SU-DHL-6 (cell line): Measurements from ENCODE around the gene RAB31.

Experiments used
- H2AFZ ChIP-seq: fragments of 200-600 bp; sonication (generic); 2 replicates; pipeline ENCODE4 v1.6.1; 2014; ENCODE audit warnings: low read depth, mild to moderate bottlenecking, moderate library complexity, mixed read lengths, antibody characterized with exemption, low read length; ENCODE audit not compliant: severe bottlenecking
- H3F3A ChIP-seq: fragments of 200-600 bp; shearing (Covaris generic); 2 replicates; pipeline ENCODE4 v1.6.0; 2016; ENCODE audit warnings: antibody characterized with exemption, mild to moderate bottlenecking; ENCODE audit not compliant: insufficient read depth
- H3K27ac ChIP-seq: fragments of 200-600 bp; sonication (generic); 2 replicates; pipeline ENCODE4 v1.5.1; 2016; ENCODE audit warnings: low read depth, mild to moderate bottlenecking, low read length, moderate library complexity, mixed read lengths
- H3K27me3 ChIP-seq: fragments of 200-600 bp; sonication (generic), shearing (Covaris generic); 2 replicates; pipeline ENCODE4 v1.6.0; 2014; ENCODE audit warnings: mild to moderate bottlenecking, low read length
- H3K36me3 ChIP-seq: fragments of 200-600 bp; sonication (generic); 2 replicates; pipeline ENCODE4 v1.6.1; 2014; ENCODE audit warnings: mild to moderate bottlenecking, low read length, mixed read lengths
- H3K4me2 ChIP-seq: fragments of 300-600, 200-600 bp; shearing (Covaris generic), sonication (generic); 2 replicates; pipeline ENCODE4 v1.6.0; 2014; ENCODE audit warnings: low read length, low read depth, mild to moderate bottlenecking; ENCODE audit not compliant: poor library complexity, severe bottlenecking
- H3K4me3 ChIP-seq: fragments of 200-600 bp; sonication (generic); 2 replicates; pipeline ENCODE4 v1.5.1; 2014; ENCODE audit warnings: antibody characterized with exemption, low read length, mild to moderate bottlenecking, mixed read lengths; ENCODE audit not compliant: insufficient read depth, poor library complexity, severe bottlenecking
- H3K79me2 ChIP-seq: fragments of 200-600 bp; sonication (generic); 2 replicates; pipeline ENCODE4 v1.6.1; 2014; ENCODE audit warnings: mild to moderate bottlenecking, low read length, moderate library complexity; ENCODE audit not compliant: insufficient read depth
- H3K9ac ChIP-seq: fragments of 200-600 bp; sonication (generic); 2 replicates; pipeline ENCODE4 v1.7.0; 2014; ENCODE audit warnings: mild to moderate bottlenecking, low read length
- H3K9me2 ChIP-seq: fragments of 200-600 bp; sonication (generic); replicated peaks from 2 replicates; pipeline ENCODE4 v1.6.1; 2014; ENCODE audit warnings: low read length; ENCODE audit not compliant: insufficient read depth
- H3K9me3 ChIP-seq: fragments of 200-600 bp; sonication (generic); 2 replicates; pipeline ENCODE4 v1.6.1; 2014; ENCODE audit warnings: low read length, mixed read lengths; ENCODE audit not compliant: insufficient read depth
- H4K20me1 ChIP-seq: fragments of 200-600 bp; sonication (generic); 2 replicates; pipeline ENCODE4 v1.6.1; 2014; ENCODE audit warnings: low read depth, mild to moderate bottlenecking, antibody characterized with exemption, low read length, moderate library complexity, mixed read lengths
- EZH2phosphoT487 ChIP-seq: fragments of 200-600 bp; sonication (generic), shearing (Covaris generic); conservative IDR thresholded peaks from 2 replicates; pipeline ENCODE4 v1.6.1; 2018; ENCODE audit warnings: mild to moderate bottlenecking, antibody characterized with exemption, low read length, moderate library complexity, mixed read lengths
- TF ChIP-seq, protein P1 (sequence below): fragments of 200-600 bp; sonication (generic); IDR thresholded peaks from one replicate; pipeline ENCODE4 v1.5.1; 2017; ENCODE audit warnings: antibody characterized with exemption, mild to moderate bottlenecking, low read length, moderate library complexity; ENCODE audit not compliant: insufficient read depth, poor library complexity, severe bottlenecking

The RAB31 gene

DNA sequence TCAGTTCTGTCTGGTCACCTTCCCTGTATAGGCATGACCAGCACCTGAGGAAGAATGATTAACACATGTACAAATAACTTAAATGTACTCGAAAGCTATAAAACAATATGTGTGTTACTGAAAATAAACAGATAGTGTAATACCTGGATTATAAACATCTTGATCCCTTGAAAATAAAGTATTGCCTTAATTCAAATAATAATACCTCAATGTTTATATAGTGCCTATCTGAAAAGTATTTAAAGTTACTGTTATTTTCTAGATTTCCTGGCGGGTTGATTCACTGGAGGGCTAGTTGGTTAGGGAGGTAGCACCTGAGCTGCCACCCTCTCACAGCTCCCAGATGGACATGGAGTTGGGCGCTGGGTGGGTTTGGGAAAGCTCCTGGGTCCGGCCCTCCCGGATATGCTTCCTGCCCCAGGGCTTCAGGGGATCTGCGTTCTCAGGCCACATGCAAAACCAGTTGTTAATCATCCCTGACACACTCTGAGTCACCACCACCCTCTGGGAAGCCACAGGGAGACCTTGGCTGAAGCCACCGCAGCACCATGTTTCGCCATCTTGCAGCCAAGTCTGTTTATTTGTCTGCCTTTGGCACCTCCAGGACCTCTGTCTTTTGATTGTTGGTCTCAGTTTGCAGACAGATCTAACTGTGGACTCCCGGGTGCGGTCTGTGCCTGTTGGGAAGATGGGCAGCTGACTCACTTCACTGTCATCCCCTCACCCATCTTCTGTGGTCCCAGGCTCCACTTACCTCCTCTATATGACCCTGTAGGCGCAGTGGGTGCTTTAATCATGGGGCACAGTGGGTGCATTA is 35.3 kb downstream of the RAB31 start:
- H3K79me2 ChIP-seq = no peaks in the 10 kb centered on the region
- H2AFZ ChIP-seq = no peak overlapping the region
- no peak overlapping the region for H3K27ac ChIP-seq

GRCh38 chr18:9746958-9747357 is 38.9 kb downstream of the RAB31 start:
- no peak overlapping the region for H3K27ac ChIP-seq
- H3F3A ChIP-seq = no peaks in the 10 kb centered on the region
- H3K9ac ChIP-seq = no peak overlapping the region
- H3K9me3 ChIP-seq = no peaks in the 10 kb centered on the region
- H3K9me2 ChIP-seq = no peaks in the 10 kb centered on the region; the same call in 1 of the 2 replicates
- no peak overlapping the region for H2AFZ ChIP-seq
- no peaks in the 10 kb centered on the region for H4K20me1 ChIP-seq
- TF ChIP-seq, protein P1, sequence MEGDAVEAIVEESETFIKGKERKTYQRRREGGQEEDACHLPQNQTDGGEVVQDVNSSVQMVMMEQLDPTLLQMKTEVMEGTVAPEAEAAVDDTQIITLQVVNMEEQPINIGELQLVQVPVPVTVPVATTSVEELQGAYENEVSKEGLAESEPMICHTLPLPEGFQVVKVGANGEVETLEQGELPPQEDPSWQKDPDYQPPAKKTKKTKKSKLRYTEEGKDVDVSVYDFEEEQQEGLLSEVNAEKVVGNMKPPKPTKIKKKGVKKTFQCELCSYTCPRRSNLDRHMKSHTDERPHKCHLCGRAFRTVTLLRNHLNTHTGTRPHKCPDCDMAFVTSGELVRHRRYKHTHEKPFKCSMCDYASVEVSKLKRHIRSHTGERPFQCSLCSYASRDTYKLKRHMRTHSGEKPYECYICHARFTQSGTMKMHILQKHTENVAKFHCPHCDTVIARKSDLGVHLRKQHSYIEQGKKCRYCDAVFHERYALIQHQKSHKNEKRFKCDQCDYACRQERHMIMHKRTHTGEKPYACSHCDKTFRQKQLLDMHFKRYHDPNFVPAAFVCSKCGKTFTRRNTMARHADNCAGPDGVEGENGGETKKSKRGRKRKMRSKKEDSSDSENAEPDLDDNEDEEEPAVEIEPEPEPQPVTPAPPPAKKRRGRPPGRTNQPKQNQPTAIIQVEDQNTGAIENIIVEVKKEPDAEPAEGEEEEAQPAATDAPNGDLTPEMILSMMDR = no peak
- no peak overlapping the region for H3K4me3 ChIP-seq
- H3K4me2 ChIP-seq = no peak overlapping the region
- H3K79me2 ChIP-seq = no peaks in the 10 kb centered on the region
- H3K27me3 ChIP-seq = no peaks in the 10 kb centered on the region
- H3K36me3 ChIP-seq = no peaks in the 10 kb centered on the region

More for the DNA sequence above, 35.3 kb downstream of the RAB31 start:
- Histone ChIP-seq H3K9me3 (no peaks in the 10 kb centered on the region), H3K4me2 (no peak overlapping the region), H3K36me3 (no peaks in the 10 kb centered on the region), H3K4me3 (no peak overlapping the region), H3K9me2 (no peaks in the 10 kb centered on the region; the same call in 1 of the 2 replicates), H3K27me3 (no peaks in the 10 kb centered on the region), H4K20me1 (no peaks in the 10 kb centered on the region), H3K9ac (no peak overlapping the region), H3F3A (no peaks in the 10 kb centered on the region)
- TF ChIP-seq, protein P1 = no peak
- no peak for TF ChIP-seq EZH2phosphoT487

GRCh38 chr18:9749611-9750010 is 41.5 kb downstream of the RAB31 start:
- no peaks in the 10 kb centered on the region for H3K27me3 ChIP-seq
- no peak overlapping the region for H2AFZ ChIP-seq
- no peaks in the 10 kb centered on the region for H3F3A ChIP-seq
- no peak overlapping the region for H3K27ac ChIP-seq
- no peaks in the 10 kb centered on the region for H3K79me2 ChIP-seq
- no peaks in the 10 kb centered on the region for H3K36me3 ChIP-seq
- TF ChIP-seq, protein P1 = no peak
- no peak for TF ChIP-seq EZH2phosphoT487
- no peaks in the 10 kb centered on the region for H4K20me1 ChIP-seq
- H3K4me2 ChIP-seq = no peak overlapping the region
- no peak overlapping the region for H3K4me3 ChIP-seq
- no peaks in the 10 kb centered on the region; the same call in 1 of the 2 replicates for H3K9me2 ChIP-seq
- no peak overlapping the region for H3K9ac ChIP-seq
- no peaks in the 10 kb centered on the region for H3K9me3 ChIP-seq
